K562 (cell line): ENCODE results near the gene TXNDC15. TPM values are rescaled to one million over a fixed set of nuclear protein-coding genes. Genes with fewer than 3 reads are reported as not detected.

ENCODE experiments used
- COPS2 ChIP-seq: fragments of 450-650 bp; conservative IDR thresholded peaks from 2 replicates; pipeline ENCODE4 v1.6.1; 2016; ENCODE audit warnings: mild to moderate bottlenecking, moderate library complexity
- CREM ChIP-seq: IDR thresholded peaks from 2 replicates; pipeline ENCODE4 v1.6.1; 2014; ENCODE audit warnings: antibody characterized with exemption, low read depth
- ELF2 ChIP-seq: fragments of 250-450 bp; sonication (Bioruptor Pico); IDR thresholded peaks from 2 replicates; pipeline ENCODE4 v1.5.0; 2021; ENCODE audit warnings: mild to moderate bottlenecking
- ESRRB ChIP-seq: fragments of 250-450 bp; sonication (Bioruptor Pico); IDR thresholded peaks from 2 replicates; pipeline ENCODE4 v1.5.0; 2020; ENCODE audit warnings: mild to moderate bottlenecking, moderate library complexity, borderline replicate concordance
- ETV1 ChIP-seq: fragments of 450-650 bp; conservative IDR thresholded peaks from 2 replicates; pipeline ENCODE4 v1.6.1; 2016; ENCODE audit warnings: missing genetic modification characterization, control low read depth, low read depth, missing compliant biosample characterization
- FOXJ2 ChIP-seq: fragments of 200-800 bp; sonication (Bioruptor generic); IDR thresholded peaks from 2 replicates; pipeline ENCODE4 v1.6.1; 2016; ENCODE audit warnings: missing genetic modification characterization, missing compliant biosample characterization
- MTF1 ChIP-seq: fragments of 250-450 bp; sonication (Bioruptor Pico); IDR thresholded peaks from 2 replicates; pipeline ENCODE4 v1.9.0; 2021; ENCODE audit warnings: moderate library complexity, mild to moderate bottlenecking, inconsistent platforms, borderline replicate concordance
- NR2C1 ChIP-seq, 2 experiments: fragments of 450-650 bp; IDR thresholded peaks; 2 replicates each; pipeline ENCODE4 v1.6.1; 2017; ENCODE audit warnings: mild to moderate bottlenecking in 2 of 2, antibody characterized with exemption in 1 of 2, inconsistent platforms in 1 of 2, missing compliant biosample characterization in 1 of 2, missing genetic modification characterization in 1 of 2
- POLR3A ChIP-seq: IDR thresholded peaks from 2 replicates; pipeline ENCODE4 v1.6.1; 2011; ENCODE audit warnings: borderline replicate concordance, mild to moderate bottlenecking, moderate library complexity; ENCODE audit not compliant: insufficient read length, insufficient read depth; ENCODE audit errors: extremely low read depth
- SMAD2 ChIP-seq: fragments of 150-350 bp; IDR thresholded peaks from 2 replicates; pipeline ENCODE4 v1.6.1; 2014; ENCODE audit warnings: low read depth, mild to moderate bottlenecking, low read length
- ZNF695 ChIP-seq: fragments of 450-650 bp; formaldehyde crosslinking; IDR thresholded peaks from 2 replicates; pipeline ENCODE4 v1.4.0; 2020; ENCODE audit warnings: mild to moderate bottlenecking, moderate library complexity
- ZSCAN32 ChIP-seq: fragments of 450-650 bp; formaldehyde crosslinking; IDR thresholded peaks from 2 replicates; pipeline ENCODE4 v1.4.0; 2020; ENCODE audit warnings: mild to moderate bottlenecking, moderate library complexity
- polyA plus RNA-seq, 8 experiments: library from polyadenylated mRNA; depleted of rRNA in 4 of 8; stranded (reverse) in 5 of 8; unstranded in 3 of 8; fragments of >200 nt; fragmentation: Nextera tagmentation in 2 of 8; fragmentation: Illumina TruSeq in 1 of 8; extraction: Ambion mirVana in 2 of 8; extraction: Trizol in 1 of 8; gene quantifications; 2 replicates each; pipeline versions ENCODE4 v1.2.1 to v1.2.3, GENCODE V29; 2011 to 2014; ENCODE audit warnings: inconsistent platforms in 1 of 8, missing spikeins in 1 of 8
- total RNA-seq, 7 experiments: library from RNA; depleted of rRNA in 6 of 7; stranded (reverse); fragments of >200 nt in 6 of 7; fragmentation: Illumina TruSeq in 2 of 7; extraction: Trizol in 2 of 7; gene quantifications; 2 replicates each; pipeline versions ENCODE4 v1.2.1 to v1.2.3, GENCODE V29; 2011 to 2021; ENCODE audit warnings: low replicate concordance in 1 of 7
- TF ChIP-seq, protein P1 (sequence below): conservative IDR thresholded peaks from 2 replicates; pipeline ENCODE4 v1.6.1; 2011; ENCODE audit warnings: low read depth, mild to moderate bottlenecking, low read length; ENCODE audit not compliant: control insufficient read depth
- TF ChIP-seq, protein P2 (sequence below): fragments of 200-800 bp; sonication (Bioruptor generic); IDR thresholded peaks from 2 replicates; pipeline ENCODE4 v1.6.1; 2016; ENCODE audit warnings: missing genetic modification characterization, missing compliant biosample characterization
- TF ChIP-seq, protein P3 (sequence below): fragments of 250-450 bp; sonication (Bioruptor Pico); IDR thresholded peaks from 2 replicates; pipeline ENCODE4 v1.4.0; 2020; ENCODE audit warnings: mild to moderate bottlenecking, moderate library complexity
- TF ChIP-seq, protein P4 (sequence below): sonication (generic); formaldehyde crosslinking; IDR thresholded peaks from 2 replicates; pipeline ENCODE4 v1.9.0; 2022; ENCODE audit warnings: mild to moderate bottlenecking, missing genetic modification reagents

TXNDC15 gene
- total and polyA plus RNA-seq, 9 of the 15 experiments (the other 6 are each of a cell fraction or from before 2014, with no cell fraction given) = 3.0 to 15.4 (median 12.3) TPM

DNA sequence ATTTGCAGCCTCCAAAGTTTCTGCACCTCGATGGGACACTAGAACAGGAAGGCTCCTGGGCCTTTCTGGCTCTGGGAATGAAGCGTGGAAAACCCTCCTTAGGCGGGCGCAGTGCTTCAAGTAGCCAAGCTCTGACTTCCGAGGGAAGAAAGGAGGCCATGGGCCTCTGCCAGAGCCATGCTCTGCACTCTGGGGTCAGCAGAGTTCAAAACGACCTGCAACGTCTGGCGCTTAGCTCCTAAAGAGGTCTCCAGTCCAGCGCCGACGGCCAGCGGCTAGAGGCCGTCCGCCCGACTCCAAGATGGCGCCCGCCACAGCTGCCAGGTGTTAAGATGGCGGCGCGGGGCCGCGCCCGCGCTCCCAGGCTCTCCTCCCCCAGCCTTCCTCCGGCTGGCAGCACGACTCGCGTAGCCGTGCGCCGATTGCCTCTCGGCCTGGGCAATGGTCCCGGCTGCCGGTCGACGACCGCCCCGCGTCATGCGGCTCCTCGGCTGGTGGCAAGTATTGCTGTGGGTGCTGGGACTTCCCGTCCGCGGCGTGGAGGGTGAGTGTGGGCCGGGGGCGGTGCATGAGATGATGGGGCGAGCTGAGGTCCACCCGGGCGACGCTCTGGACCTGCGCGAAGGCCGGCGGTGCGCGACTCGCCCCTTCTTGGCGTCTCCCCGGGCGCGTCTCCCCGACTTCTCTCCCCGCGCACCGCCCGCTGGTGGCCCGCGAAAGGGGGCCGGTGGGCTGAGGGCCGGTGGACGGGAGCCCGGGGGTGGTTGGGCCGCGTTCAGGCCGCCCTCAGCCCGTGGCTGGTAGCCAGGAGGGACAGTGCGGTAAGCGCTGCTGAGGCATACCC is at the start of gene TXNDC15 (continued):
- TF ChIP-seq ELF2 (0 out of 2 replicates have a peak, but pooled peaks have one; percentile 55), CREM (no peak), NR2C1 (IDR thresholded peaks at IDR 0.05) (peak; percentile 82), NR2C1 (tag; IDR thresholded peaks at IDR 0.05) (peak; percentile 74), ZSCAN32 (no peak), POLR3A (no peak), ETV1 (peak; percentile 57), COPS2 (no peak), FOXJ2 (tag) (no peak), MTF1 (CRISPR knock-in tag) (no peak), ESRRB (CRISPR knock-in tag) (no peak), SMAD2 (no peak), ZNF695 (CRISPR knock-in tag) (no peak)
- TF ChIP-seq, protein P1, sequence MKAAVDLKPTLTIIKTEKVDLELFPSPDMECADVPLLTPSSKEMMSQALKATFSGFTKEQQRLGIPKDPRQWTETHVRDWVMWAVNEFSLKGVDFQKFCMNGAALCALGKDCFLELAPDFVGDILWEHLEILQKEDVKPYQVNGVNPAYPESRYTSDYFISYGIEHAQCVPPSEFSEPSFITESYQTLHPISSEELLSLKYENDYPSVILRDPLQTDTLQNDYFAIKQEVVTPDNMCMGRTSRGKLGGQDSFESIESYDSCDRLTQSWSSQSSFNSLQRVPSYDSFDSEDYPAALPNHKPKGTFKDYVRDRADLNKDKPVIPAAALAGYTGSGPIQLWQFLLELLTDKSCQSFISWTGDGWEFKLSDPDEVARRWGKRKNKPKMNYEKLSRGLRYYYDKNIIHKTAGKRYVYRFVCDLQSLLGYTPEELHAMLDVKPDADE = no peak
- TF ChIP-seq, protein P2, sequence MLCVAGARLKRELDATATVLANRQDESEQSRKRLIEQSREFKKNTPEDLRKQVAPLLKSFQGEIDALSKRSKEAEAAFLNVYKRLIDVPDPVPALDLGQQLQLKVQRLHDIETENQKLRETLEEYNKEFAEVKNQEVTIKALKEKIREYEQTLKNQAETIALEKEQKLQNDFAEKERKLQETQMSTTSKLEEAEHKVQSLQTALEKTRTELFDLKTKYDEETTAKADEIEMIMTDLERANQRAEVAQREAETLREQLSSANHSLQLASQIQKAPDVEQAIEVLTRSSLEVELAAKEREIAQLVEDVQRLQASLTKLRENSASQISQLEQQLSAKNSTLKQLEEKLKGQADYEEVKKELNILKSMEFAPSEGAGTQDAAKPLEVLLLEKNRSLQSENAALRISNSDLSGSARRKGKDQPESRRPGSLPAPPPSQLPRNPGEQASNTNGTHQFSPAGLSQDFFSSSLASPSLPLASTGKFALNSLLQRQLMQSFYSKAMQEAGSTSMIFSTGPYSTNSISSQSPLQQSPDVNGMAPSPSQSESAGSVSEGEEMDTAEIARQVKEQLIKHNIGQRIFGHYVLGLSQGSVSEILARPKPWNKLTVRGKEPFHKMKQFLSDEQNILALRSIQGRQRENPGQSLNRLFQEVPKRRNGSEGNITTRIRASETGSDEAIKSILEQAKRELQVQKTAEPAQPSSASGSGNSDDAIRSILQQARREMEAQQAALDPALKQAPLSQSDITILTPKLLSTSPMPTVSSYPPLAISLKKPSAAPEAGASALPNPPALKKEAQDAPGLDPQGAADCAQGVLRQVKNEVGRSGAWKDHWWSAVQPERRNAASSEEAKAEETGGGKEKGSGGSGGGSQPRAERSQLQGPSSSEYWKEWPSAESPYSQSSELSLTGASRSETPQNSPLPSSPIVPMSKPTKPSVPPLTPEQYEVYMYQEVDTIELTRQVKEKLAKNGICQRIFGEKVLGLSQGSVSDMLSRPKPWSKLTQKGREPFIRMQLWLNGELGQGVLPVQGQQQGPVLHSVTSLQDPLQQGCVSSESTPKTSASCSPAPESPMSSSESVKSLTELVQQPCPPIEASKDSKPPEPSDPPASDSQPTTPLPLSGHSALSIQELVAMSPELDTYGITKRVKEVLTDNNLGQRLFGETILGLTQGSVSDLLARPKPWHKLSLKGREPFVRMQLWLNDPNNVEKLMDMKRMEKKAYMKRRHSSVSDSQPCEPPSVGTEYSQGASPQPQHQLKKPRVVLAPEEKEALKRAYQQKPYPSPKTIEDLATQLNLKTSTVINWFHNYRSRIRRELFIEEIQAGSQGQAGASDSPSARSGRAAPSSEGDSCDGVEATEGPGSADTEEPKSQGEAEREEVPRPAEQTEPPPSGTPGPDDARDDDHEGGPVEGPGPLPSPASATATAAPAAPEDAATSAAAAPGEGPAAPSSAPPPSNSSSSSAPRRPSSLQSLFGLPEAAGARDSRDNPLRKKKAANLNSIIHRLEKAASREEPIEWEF (CRISPR knock-in tag) = peak; percentile 61; the same call in 1 of the 2 replicates
- TF ChIP-seq, protein P3, sequence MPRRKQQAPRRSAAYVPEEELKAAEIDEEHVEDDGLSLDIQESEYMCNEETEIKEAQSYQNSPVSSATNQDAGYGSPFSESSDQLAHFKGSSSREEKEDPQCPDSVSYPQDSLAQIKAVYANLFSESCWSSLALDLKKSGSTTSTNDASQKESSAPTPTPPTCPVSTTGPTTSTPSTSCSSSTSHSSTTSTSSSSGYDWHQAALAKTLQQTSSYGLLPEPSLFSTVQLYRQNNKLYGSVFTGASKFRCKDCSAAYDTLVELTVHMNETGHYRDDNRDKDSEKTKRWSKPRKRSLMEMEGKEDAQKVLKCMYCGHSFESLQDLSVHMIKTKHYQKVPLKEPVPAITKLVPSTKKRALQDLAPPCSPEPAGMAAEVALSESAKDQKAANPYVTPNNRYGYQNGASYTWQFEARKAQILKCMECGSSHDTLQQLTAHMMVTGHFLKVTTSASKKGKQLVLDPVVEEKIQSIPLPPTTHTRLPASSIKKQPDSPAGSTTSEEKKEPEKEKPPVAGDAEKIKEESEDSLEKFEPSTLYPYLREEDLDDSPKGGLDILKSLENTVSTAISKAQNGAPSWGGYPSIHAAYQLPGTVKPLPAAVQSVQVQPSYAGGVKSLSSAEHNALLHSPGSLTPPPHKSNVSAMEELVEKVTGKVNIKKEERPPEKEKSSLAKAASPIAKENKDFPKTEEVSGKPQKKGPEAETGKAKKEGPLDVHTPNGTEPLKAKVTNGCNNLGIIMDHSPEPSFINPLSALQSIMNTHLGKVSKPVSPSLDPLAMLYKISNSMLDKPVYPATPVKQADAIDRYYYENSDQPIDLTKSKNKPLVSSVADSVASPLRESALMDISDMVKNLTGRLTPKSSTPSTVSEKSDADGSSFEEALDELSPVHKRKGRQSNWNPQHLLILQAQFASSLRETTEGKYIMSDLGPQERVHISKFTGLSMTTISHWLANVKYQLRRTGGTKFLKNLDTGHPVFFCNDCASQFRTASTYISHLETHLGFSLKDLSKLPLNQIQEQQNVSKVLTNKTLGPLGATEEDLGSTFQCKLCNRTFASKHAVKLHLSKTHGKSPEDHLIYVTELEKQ (CRISPR knock-in tag) = peak; percentile 23; the same call in 1 of the 2 replicates
- TF ChIP-seq, protein P4, sequence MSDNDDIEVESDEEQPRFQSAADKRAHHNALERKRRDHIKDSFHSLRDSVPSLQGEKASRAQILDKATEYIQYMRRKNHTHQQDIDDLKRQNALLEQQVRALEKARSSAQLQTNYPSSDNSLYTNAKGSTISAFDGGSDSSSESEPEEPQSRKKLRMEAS (CRISPR knock-in tag) = peak; percentile 42; the same call in 1 of the 2 replicates
